Measurements from ENCODE around the gene SLC7A6OS. TPM values are rescaled to one million over a fixed set of nuclear protein-coding genes. Genes with fewer than 3 reads are reported as not detected.
A peak's percentile ranks its signal among the peaks of the same experiment; 100 is the strongest.

The SLC7A6OS gene
- total and polyA plus RNA-seq, 8 donors: 5.2 to 8.1 (median 6.5) TPM

DNA sequence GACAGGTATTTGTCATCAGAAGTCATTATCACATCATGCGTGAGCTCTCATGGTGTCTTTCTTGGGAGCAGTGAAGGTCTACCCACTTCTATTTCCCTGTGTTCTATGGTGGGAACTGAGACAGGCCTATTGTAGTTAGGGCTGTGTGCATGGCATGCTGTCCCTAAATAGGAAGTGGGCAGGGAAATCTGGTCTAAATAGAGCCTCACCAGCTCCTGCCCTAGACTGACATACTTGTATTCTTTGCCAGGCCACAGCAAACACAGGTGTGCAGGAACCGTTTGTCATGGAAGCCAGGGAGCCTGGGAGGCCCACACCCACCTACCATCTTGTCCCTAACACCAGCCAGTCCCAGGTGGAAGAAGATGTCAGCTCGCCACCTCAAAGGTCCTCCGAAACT lies 36.3 kb downstream of the SLC7A6OS start:
- Histone ChIP-seq H3K36me3 (no peaks in the 10 kb centered on the region), H3K27ac (no peak overlapping the region), H3K9me3 (no peaks in the 10 kb centered on the region), H3K4me1 (peaks cover 0 to 6% (median 0%) of the 10 kb centered on the region in 3 donors), H3K4me3 (no peak overlapping the region), H3K27me3 (no peaks in the 10 kb centered on the region)
- intact Hi-C loops (cut with DNase I): no loop called here
- TF ChIP-seq, protein P1, sequence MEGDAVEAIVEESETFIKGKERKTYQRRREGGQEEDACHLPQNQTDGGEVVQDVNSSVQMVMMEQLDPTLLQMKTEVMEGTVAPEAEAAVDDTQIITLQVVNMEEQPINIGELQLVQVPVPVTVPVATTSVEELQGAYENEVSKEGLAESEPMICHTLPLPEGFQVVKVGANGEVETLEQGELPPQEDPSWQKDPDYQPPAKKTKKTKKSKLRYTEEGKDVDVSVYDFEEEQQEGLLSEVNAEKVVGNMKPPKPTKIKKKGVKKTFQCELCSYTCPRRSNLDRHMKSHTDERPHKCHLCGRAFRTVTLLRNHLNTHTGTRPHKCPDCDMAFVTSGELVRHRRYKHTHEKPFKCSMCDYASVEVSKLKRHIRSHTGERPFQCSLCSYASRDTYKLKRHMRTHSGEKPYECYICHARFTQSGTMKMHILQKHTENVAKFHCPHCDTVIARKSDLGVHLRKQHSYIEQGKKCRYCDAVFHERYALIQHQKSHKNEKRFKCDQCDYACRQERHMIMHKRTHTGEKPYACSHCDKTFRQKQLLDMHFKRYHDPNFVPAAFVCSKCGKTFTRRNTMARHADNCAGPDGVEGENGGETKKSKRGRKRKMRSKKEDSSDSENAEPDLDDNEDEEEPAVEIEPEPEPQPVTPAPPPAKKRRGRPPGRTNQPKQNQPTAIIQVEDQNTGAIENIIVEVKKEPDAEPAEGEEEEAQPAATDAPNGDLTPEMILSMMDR (IDR thresholded peaks at IDR 0.05): no peak
- DNase-seq: no peak
- no peak for ATAC-seq
- 82 to 90% methylated on average over 4 of the region's 4 CpGs for WGBS, 2 donors
- no peak for FAIRE-seq

GRCh38 chr16:68273896-68274295 lies 36.9 kb downstream of the SLC7A6OS start:
- no peaks in the 10 kb centered on the region for H3K9me3 ChIP-seq
- peaks cover 0 to 6% (median 0%) of the 10 kb centered on the region in 3 donors for H3K4me1 ChIP-seq
- no peaks in the 10 kb centered on the region for H3K36me3 ChIP-seq
- FAIRE-seq (no peak), ATAC-seq (no peak), DNase-seq (no peak)
- TF ChIP-seq, protein P1 (IDR thresholded peaks at IDR 0.05): no peak
- H3K27ac ChIP-seq: no peak overlapping the region
- intact Hi-C loops (cut with DNase I): no loop called here
- 95 to 99% methylated on average over 8 of the region's 8 CpGs for WGBS, 2 donors
- no peak overlapping the region for H3K4me3 ChIP-seq
- no peaks in the 10 kb centered on the region for H3K27me3 ChIP-seq

DNA sequence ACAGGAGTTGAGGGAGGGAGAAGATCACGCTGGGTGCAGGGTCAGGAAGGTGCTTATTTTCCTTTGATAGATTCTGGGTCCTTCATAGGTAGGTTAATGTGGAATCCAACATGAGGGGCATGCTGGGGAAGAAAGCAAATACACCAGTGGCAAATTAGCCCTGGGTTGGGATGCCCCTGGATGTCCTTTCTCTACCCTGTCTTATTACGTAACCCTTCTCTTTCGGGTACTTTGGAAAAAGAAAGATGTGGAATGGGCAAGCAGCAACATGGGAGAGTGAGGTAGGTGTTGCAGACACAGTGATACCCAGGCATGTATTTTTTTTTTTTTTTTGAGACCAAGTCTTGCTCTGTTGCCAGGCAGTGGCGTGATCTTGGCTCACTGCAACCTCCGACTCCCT lies 37.3 kb downstream of the SLC7A6OS start:
- WGBS, 2 donors: 93 to 96% methylated on average over 5 of the region's 5 CpGs
- FAIRE-seq: no peak
- peaks cover 0 to 6% (median 0%) of the 10 kb centered on the region in 3 donors for H3K4me1 ChIP-seq

GRCh38 chr16:68272507-68273209 lies 38.1 kb downstream of the SLC7A6OS start:
- DNase-seq (peak in 2 of 6 donors; percentile 35 to 45), FAIRE-seq (no peak), ATAC-seq (peak in 3 of 4 donors; percentile 33 to 62 (median 53))
- H3K36me3 ChIP-seq: no peaks in the 10 kb centered on the region
- 27 to 36% methylated on average over 4 of the region's 4 CpGs for WGBS, 2 donors
- H3K9me3 ChIP-seq: no peaks in the 10 kb centered on the region
- intact Hi-C loops (cut with DNase I): no loop called here
- no peak overlapping the region for H3K27ac ChIP-seq
- TF ChIP-seq, protein P1 (IDR thresholded peaks at IDR 0.05): no peak
- peaks cover 0 to 6% (median 0%) of the 10 kb centered on the region in 3 donors for H3K4me1 ChIP-seq
- no peak overlapping the region for H3K4me3 ChIP-seq
- H3K27me3 ChIP-seq: no peaks in the 10 kb centered on the region

More for the DNA sequence above, 37.3 kb downstream of the SLC7A6OS start:
- Histone ChIP-seq H3K27ac (no peak overlapping the region), H3K9me3 (no peaks in the 10 kb centered on the region), H3K27me3 (no peaks in the 10 kb centered on the region), H3K36me3 (no peaks in the 10 kb centered on the region), H3K4me3 (no peak overlapping the region)
- ATAC-seq (no peak), DNase-seq (no peak)
- intact Hi-C loops (cut with DNase I): no loop called here
- TF ChIP-seq, protein P1 (IDR thresholded peaks at IDR 0.05): no peak

DNA sequence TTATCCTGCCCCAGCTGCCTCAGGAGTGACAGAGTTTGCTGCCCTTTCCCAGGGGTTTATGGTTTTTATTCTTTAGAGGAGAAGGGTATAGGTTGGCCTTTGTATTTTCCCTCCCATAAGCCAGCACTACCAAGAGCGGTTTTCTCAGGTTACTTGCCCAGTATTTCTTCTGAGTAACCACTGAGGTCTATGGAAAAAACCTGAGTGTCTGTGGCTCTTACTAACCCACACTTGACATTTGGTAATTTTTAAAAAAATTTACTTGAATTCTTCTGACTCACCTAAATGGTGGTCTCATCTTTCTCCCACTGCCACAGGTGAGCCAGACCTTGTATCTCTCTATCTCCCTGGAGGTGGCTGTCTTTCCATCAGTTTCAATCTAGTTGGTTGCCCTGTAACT lies 40.4 kb downstream of the SLC7A6OS start:
- no peaks in the 10 kb centered on the region for H3K27me3 ChIP-seq
- ATAC-seq (no peak), DNase-seq (no peak), FAIRE-seq (no peak)
- H3K4me3 ChIP-seq: no peak overlapping the region
- intact Hi-C loops (cut with DNase I): no loop called here
- WGBS, 2 donors: 0% methylated on average over 1 of the region's 1 CpG
- no peak overlapping the region for H3K27ac ChIP-seq
- peaks cover 0 to 12% (median under 1%) of the 10 kb centered on the region in 3 donors for H3K4me1 ChIP-seq
- TF ChIP-seq, protein P1 (IDR thresholded peaks at IDR 0.05): no peak
- H3K9me3 ChIP-seq: no peaks in the 10 kb centered on the region
- no peaks in the 10 kb centered on the region for H3K36me3 ChIP-seq

Data from pancreas (tissue), 10 donors.